Esophagus mucosa (tissue), 1 donor: Measurements from ENCODE around the gene SORBS1. TPM values are rescaled to one million over a fixed set of nuclear protein-coding genes. Genes with fewer than 3 reads are reported as not detected.

ENCODE experiments used
- ATAC-seq: fragments of 200-7000 bp; cut with Tn5 transposase; one replicate; pipeline ENCODE4 v1.9.1; 2020
- total RNA-seq: library from RNA; stranded (reverse); gene quantifications from one replicate; pipeline ENCODE4 v1.2.4, GENCODE V29; 2023
- donor health status: DM: yes; HTN: yes; CAD: no.

SORBS1 gene
- total RNA-seq, 1 donor from 2014 or later, result 23.2 TPM

GRCh38 chr10:95287281-95287680, 273.9 kb downstream of the SORBS1 start:
- ATAC-seq, result no peak

DNA sequence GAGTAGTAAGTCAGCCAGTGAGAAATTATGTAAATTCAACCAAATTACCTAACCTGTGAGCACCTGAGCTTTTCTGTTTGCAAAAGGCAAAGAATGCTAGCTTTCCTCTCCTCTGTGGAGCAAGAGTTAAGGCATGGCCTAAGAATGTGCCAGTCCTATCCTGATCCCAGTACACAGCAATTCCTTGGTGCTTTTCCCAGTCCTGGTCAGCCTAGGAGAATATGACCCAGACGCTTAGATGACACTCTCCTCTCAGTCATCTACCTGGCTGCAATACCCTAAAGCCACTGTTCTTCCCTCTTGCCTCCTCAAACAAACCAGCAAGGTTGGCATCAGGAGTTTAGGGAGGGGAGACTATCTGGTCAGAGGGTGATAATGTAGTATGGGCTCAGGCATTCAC, 274.5 kb downstream of the SORBS1 start:
- ATAC-seq, result no peak

DNA sequence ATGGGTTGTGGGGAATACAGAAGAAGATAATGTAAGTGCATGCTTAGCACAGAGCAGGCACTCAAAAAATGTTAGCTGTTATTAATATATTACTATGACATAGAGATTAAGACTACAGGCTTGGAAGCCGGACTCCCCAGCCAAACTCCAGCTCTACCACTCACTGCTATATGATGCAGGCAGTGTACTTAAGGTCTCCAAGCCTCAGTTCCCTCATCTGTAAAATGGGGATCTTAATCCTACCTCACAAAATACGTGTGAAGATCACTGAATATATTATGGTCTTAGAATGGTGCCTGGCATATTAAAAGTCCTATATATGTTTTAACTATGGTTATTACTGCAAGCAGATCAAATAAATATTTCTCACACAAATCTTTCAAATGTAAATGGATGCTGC, 275.6 kb downstream of the SORBS1 start:
- no peak for ATAC-seq

- no peak for ATAC-seq
These were observed 276.4 kb downstream of the SORBS1 start for GRCh38 chr10:95284807-95285206.

DNA sequence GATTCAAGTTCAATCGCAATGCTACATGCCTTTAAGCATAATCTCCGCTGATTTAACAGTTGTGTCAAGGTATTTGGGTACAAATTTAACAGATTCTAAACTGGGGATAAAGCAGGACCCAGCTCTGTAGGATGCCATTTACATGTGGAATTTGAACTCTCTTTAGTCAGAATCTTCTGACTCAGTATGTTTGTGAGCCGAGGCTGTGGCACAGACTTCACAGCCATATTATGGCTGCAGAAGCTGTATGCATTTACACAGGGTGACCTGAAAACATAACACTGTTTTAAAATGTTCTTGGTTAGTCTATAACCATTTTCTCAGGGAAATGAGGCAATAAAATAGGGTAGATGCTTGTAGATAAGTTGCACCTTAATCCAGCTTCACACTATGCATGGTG, 279.1 kb downstream of the SORBS1 start:
- ATAC-seq, result no peak

GRCh38 chr10:95281206-95281605, 280.0 kb downstream of the SORBS1 start:
- ATAC-seq, result peak; percentile 64

- ATAC-seq, result no peak
These were observed 280.5 kb downstream of the SORBS1 start for GRCh38 chr10:95280637-95281036.

DNA sequence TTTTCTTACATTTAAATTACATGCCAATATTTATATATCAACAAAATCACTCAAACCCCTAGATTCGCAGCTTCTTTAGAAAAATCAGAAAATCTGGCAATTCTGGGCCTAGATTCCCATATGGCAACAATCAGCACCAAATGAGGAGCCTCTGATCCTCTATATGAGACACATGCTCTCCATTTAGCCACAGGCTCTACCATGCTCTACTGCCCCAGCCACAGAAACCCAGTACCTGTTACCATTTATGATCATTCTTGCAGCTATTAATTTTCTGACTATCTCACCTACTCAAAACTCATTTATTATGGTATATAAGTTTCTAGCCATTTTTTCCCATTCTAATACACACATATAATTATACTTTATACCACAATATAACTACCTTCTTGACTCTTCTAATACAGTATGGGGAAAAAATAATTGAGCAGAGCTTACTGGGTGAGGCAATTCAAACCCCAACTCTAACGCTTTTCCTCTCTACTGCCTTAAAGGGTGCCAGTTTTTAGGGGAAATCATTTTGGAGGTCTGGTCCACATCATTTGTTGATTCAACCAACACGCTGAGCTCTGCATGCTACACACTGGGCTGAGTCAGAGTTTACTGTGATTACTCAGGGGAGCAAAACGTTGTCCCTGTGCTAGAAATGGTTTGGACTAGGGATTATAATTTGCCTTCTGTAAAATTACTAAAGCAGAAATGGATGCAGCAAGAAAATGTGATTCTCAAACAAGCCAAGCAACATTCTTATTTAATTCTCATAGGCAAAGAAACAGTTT, 281.9 kb downstream of the SORBS1 start:
- ATAC-seq, result peak; percentile 75

DNA sequence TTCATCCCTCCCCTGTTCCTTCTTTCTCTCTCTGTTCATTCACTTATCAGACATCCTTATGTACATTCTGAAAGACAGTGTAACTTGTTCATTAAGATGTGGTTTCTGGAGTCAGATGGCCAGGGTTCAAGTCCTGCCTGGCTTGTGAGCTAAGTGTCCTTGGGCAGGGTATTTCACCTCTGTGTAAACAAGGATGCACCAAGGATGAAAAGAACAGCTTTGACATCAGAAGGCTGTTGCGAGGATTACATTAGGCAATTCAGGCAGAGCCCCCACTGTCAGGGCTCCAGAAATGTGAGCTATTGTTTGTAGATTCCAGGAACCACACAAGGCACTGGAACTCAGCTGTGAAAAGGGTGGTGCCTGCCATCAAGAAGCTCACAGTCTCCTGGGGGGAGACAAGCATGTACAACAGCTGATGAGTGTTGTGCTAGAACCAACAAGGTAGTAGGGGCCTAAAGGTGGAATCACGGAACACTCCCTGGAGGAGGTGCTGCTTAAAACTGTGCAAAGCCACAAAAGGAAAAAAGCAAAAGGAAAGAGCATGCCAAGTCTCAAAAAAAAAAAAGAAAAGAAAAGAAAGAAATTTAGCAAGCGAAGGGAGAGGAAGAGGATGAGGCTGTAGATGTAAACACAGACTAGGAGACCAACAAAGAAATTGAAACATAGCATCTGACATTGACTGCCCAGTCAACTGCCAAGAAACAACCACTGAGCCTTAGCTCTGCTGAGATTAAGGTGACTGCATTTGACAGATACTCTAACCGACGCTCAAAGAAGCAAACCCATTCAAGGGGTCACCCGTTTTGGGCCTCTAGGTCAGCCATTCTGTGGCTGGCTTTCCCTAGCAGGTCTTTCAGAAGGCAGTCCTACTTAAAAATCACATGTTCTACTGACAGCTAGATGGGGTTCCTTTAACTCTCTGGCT, 282.8 kb downstream of the SORBS1 start:
- ATAC-seq, result no peak

DNA sequence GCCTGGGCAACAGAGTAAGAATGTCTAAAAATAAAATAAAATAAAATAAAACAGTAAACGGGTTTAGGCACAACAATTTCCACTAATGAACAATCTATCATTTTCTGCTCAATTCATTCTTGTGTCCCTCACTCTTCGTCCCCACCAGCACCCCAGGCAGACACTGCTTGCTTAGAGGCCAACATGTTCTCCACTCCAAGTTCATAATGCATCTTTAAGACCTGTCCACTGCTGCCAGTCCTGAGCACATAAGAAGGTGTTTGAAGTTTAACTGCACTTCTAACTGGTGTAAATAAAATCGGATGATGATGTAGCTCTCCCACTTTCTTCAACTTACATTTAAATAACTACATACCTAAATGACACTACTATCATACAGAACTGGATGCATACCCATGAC, 283.6 kb downstream of the SORBS1 start:
- no peak for ATAC-seq

DNA sequence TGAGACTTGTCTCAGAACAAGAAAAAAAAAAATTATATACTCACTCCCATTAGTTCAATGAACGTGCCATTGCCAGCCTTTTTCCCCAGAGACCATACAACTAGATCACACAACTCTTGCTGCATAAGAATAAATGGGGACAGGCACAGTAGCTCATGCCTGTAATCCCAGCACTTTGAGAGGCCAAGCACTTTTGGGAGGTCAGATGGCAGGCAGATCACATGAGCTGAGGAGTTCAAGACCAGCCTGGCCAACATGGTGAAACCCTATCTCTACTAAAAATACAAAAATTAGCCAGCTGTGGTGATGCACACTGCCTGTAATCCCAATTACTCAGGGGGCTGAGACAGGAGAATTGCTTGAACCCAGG, 284.0 kb downstream of the SORBS1 start:
- ATAC-seq, result no peak

GRCh38 chr10:95276367-95277200, 284.6 kb downstream of the SORBS1 start:
- peak; percentile 3 for ATAC-seq

DNA sequence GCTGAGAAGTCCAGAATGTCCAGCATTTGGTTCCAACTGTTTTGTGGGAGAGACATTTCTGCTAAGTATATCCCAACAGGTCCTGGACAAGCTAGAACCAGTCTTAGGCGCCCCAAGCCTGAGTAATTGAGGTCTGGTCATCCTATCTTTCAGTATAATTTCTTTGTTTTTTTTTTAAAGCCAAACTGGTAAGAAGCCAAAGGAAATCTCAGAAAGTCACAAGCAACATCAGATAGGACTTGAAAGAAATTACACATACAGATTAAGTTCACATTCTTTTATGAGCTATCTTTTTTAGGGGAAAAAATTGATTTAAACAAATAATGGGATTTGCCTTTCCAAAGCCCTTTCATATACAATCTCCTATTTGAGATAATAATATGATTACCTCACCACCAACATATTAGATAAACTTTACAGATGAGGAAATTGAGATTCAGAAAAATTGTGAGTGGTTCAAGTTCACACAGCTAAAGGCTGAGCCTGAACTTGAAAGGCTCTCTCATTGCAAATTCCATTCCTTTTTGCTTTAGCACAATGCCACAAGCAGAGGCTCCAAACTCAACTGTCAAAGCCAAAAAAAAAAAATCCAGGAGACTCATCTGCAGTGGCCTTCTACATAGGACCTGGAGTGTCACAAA, 285.3 kb downstream of the SORBS1 start:
- no peak for ATAC-seq

- ATAC-seq, result peak; percentile 77
These were observed 287.5 kb downstream of the SORBS1 start for GRCh38 chr10:95273393-95274312.

DNA sequence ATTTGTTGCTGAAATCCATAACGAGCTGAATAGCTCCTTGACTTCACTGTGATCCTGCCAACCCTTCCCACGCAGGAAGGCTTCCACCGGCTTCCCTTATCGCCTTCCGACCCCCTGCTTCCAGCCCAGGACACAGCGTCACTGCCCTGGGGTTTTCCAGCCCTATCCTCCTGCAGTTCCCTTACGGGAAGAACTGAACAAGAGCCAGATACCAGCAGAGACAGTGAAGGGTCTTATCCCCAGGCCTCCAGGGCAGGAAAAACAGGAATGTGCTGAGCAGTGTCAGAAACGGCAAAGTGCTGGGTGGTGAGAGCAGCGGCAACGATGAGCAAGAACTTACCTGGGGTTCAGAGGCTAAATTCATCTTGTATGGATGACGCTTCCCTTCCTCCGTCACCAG, 292.7 kb downstream of the SORBS1 start:
- peak; percentile 42 for ATAC-seq

- no peak for ATAC-seq
These were observed 293.9 kb downstream of the SORBS1 start for GRCh38 chr10:95267251-95267650.

GRCh38 chr10:95266674-95267095, 294.5 kb downstream of the SORBS1 start:
- peak; percentile 94 for ATAC-seq

- ATAC-seq, result no peak
These were observed 295.6 kb downstream of the SORBS1 start for GRCh38 chr10:95265572-95265971.

DNA sequence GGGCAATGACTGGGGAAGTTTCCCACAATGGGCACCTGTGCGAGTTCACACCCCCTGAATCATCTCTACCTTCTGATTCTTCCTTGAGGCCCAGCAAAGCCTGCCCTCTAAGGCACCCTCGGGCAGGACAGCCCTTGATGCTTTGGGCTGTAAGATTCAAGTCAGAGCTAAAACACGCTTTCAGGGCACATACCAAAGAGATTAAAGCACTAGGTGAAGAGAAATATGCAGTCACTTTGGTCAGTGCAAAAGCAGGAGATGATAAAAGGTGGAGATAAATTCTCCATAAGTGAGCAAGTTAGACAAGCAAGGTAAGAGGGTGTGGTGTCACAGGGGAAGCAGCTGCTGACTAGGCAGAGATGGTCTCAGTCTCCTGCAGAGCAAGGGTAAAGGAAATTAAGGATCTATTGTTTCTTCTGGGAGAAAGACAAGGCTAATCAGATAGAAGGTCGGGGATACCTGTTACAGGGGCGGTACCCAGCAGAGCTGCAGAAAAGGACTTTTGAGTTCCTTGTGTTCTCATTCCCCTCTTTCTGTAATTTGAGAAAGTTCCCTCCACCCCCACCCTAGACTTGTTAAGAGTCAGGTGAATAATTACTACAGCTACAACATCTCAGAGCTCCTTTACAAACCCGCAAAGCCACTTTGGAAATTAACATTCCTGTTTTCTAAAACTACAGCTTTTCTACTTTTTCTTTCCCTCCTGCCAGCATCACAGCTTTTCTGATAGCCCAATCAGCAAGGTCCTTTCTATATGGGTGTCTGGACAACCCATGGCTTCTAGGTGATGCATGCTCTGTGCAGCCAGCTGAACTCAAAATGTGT, 296.7 kb downstream of the SORBS1 start:
- peak; percentile 76 for ATAC-seq

DNA sequence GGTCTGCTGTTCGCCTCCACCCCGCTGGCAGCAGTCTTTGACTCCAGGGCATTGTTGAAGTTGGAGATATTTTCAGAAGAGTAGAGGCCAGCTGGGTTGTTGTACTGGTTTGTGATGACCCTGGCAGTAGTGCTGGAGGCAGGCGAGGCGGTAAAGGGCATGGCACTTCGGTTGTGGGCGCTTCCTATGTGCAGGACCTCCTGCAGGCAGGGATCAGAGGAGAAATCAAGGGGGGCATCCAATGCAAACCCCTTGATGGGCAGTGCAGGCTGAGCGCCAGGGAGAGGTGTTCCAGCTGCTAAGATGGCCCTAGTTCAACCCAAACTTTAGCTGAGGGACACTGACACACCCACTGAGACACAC, 297.3 kb downstream of the SORBS1 start:
- peak; percentile 4 for ATAC-seq
